Right renal pelvis (tissue), 4 donors: ENCODE results near the gene ZNF30. TPM values are rescaled to one million over a fixed set of nuclear protein-coding genes. Genes with fewer than 3 reads are reported as not detected.
A peak's percentile ranks its signal among the peaks of the same experiment; 100 is the strongest.
"Not testable (repeated sequence)": the region's sequence is repeated elsewhere in the genome, so short reads cannot be mapped to it uniquely, and the experiment has no call there.

Experiments
- DNase-seq, 4 donors: peaks; one replicate each; pipeline ENCODE4 v3.0.0-alpha.2; 2013; ENCODE audit warnings: low read depth in 4 of 4, low spot score in 3 of 4, missing footprints in 1 of 4
- polyA plus RNA-seq, 4 donors: library from polyadenylated mRNA; unstranded; fragments of 120-200 nt; gene quantifications; one replicate each; pipeline ENCODE4 v1.2.1, GENCODE V29; 2013; ENCODE audit not compliant: insufficient read length in 4 of 4

The ZNF30 gene
- 1 to 10 TPM; 5.9 to 7.5 (median 6.7) TPM for polyA plus RNA-seq

DNA sequence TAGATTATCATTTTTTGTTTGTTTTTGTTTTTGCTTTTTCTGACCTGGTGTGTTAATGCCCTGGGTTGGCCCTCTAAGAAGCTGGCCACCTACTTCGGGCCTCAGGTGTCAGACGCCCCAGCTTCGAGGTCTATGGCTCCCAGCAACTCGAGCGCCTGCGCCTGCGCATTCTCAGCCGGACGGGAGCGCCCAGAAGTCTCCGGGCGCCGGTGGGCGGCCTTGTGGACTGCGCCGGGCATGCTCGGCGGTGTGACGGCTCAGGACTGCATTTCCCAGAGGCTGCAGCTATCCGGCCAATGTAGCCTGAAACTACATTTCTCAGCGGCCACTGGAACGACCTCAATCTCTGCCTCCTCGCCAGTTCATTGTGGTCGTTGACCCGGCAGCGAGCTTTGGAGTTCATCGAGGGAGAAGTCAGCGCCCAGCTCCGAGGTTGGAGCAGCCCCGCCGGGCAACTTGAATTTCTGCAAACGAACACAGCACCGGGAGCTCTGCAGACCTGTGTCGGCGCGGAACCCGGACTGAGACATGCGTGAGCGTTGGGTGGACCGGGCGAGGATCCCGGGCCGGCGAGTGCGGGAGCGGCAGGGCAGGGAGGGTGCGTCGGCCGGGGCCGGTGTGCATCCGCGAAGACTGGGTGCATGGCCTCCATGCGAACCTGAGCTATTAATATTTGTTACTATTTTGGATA is at the start of gene ZNF30:
ZNF30 (plus strand) TSS at position 219 of the 691 bp plus-strand sequence. CDS start 3,045 bp downstream, outside the sequence.
- DNase-seq, result peak; percentile 74 to 84 (median 82)

- no peak for DNase-seq
These were observed 47.1 kb upstream of the ZNF30 start for GRCh38 chr19:34879563-34879962.

GRCh38 chr19:34880034-34880433 is 46.7 kb upstream of the ZNF30 start:
- DNase-seq, result no peak

- no peak for DNase-seq
These were observed 44.7 kb upstream of the ZNF30 start for GRCh38 chr19:34881982-34882381.

DNA sequence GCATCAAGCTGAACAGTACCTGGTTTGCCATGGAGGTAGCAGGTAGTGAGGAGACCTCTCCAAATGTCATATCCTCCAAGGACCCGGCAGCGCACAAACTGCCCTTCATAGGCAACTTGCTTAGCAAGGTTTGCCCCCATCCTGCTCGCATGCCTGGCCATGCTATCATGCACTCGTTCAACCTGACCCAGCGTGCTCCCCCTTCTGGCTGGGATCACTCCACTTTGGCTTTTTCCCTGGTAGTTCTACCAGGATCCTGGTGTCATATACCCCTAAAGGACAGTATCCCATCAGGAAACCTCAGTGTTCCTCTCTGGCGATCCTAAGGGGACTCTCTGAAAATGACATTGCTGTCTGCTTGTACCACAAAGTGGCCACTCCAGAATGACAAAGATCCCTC is 38.6 kb upstream of the ZNF30 start:
- no peak for DNase-seq

DNA sequence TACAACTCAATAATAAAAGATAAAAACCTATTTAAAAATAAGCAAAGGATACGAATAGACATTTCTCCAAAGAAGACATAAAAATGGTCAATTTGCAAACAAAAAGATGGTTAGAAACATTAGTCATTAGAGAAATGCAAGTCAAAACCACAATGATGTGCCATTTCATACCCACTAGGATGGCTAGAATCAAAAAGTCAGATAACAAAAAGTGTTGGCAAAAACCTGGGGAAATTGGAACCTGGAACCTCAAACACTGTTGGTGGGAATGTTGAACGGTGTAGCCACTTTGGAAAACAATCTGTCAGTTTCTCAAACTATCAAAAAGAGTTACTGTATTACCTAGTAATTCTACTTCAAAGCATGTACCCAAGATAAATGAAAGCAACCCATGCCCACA is 26.5 kb upstream of the ZNF30 start:
- no peak for DNase-seq

DNA sequence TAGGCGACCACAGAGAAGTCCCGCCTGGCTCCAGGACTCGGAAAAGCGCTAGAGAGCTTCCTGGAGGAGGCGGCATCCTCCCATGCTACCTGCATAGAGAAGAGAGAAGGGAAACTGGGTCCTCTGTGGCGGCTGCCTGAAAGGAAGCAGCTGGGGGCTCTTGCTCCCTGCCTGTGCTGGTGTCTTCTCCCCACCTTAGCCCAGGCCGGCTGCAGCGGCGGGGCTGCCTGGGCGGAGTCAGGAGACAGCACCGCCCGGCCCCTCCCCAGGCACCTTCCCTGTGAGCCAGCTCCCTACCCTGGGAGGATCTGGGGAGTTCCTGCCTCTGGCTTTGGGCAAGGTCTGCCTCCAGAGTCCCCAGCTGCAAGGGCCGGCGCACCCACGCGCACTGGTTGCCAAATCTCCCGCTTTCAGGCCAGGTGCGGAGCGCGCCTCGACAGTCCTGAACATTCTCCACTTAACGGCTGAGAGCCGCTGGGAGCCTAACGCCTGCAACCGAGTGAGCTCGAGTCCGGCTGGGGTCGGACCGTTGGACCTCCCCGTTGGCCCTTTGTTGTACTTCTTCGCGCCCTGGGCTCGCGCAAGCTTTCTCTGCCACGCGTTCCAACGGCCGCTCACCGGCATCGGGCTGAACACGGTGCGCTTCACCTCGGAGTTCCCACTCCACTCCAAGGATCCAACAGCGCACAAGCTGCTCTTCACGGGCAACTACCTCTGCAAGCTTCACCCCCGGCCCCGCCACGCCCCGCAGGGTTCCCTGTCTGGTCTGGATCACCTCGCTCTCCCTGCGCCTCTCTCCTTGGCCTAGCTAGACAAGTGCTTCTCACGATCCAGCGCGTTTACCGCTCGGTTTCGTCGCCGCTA is 21.8 kb upstream of the ZNF30 start:
- no peak for DNase-seq

GRCh38 chr19:34910770-34911169 is 15.9 kb upstream of the ZNF30 start:
- no peak for DNase-seq

GRCh38 chr19:34917144-34917543 is 9.6 kb upstream of the ZNF30 start:
- DNase-seq, result not testable (repeated sequence)

DNA sequence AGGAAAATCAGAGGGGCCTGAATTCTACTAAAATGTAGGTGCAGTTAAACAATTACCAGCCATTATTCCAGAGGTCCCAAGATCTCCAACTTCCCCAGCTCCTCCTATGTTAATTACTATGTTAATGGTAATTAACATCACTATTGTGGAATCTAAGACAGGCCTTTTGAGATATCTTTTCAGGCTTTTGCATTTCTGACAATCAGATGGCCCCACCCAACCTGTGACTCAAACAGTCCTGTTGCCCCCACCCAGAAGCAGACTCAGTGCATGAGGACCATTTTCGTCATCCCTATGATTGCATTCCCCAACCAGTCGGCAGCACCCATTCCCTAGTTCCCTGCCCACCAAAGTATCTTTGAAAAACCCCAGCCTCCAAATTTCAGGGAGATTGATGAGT is 8.5 kb upstream of the ZNF30 start:
- DNase-seq, result no peak

DNA sequence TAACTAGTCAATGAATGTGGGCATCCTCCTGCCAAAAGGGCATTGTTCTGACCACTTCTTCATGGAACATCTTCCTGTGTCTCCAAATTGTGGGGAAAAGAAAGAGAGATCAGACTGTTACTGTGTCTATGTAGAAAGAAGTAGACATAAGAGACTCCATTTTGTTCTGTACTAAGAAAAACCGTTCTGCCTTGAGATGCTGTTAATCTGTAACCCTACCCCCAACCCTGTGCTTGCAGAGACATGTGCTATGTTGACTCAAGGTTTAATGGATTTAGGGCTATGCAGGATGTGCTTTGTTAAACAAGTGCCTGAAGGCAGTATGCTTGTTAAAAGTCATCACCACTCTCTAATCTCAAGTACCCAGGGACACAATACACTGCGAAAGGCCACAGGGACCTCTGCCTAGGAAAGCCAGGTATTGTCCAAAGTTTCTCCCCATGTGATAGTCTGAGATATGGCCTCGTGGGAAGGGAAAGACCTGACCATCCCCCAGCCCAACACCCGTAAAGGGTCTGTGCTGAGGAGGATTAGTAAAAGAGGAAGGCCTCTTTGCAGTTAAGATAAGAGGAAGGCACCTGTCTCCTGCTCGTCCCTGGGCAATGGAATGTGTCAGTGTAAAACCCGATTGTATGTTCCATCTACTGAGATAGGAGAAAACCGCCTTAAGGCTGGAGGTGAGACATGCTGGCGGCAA is 6.5 kb upstream of the ZNF30 start:
- not testable (repeated sequence) for DNase-seq

GRCh38 chr19:34925278-34925855 is 1.3 kb upstream of the ZNF30 start:
- no peak for DNase-seq

- DNase-seq, result no peak
These were observed 380 bp upstream of the ZNF30 start for GRCh38 chr19:34926361-34926684.

GRCh38 chr19:34932494-34932893 is 5.8 kb downstream of the ZNF30 start:
- DNase-seq, result no peak

- DNase-seq, result no peak
These were observed 9.5 kb downstream of the ZNF30 start for GRCh38 chr19:34936184-34936583.

DNA sequence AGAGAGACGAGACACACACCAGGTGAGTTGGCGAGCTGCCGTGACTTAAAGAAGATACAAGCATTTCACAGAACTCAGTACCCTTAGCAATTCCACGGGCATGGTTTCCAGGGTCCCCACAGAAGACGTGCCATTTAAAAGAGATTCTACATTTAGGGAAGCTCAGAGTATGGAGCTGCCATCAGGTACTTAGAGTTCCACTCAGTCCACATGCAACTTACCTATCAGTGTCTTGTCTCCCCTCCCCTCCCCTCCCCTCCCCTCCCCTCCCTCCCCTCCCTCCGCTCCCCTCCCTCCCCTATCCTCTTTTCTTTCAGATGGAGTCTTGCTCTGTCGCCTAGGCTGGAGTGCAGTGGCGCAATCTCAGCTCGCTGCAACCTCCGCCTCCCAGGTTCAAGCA is 12.2 kb downstream of the ZNF30 start:
- no peak for DNase-seq

- DNase-seq, result no peak
These were observed 17.3 kb downstream of the ZNF30 start for GRCh38 chr19:34943861-34944573.

GRCh38 chr19:34953092-34953491 is 26.4 kb downstream of the ZNF30 start:
- no peak for DNase-seq

DNA sequence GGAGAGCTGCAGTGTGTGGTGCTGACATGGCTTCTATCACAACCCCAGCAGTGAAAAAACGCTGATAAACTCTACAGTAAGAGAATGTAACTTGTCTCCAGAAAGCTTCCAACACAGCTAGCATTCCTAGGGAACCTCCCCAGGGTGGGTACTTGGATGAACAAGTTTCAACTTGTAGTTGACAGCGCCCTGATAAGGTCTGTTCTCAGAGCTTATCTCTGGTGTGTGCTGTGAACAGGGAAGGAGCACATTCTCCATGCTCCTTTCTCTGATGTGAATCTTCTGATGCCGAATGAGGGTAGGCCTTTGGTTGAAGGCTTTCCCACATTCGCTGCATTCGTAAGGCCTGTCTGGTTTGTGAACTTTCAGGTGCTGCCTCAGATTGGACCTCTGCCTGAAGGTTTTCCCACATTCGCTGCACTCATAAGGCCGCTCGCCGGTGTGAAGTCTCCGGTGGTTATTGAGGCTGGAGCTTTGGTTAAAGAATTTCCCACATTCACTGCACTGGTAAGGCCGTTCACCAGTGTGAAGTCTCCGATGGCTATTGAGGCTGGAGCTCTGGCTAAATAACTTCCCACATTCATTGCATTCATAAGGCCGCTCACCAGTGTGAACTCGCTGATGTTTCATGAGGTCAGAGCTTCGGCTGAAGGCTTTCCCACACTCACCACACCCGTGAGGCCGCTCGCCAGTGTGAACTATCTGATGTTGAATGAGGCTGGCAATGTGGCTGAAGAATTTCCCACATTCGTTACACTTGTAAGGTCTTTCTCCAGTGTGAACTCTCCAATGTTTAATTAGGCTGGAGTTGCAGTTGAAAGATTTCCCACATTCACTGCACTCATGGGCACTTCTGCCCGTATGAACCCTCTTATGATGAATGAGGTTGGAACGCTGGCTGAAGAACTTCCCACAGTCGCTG is 31.4 kb downstream of the ZNF30 start:
- DNase-seq, result no peak
